ENCODE results near the gene REXO1. TPM values are rescaled to one million over a fixed set of nuclear protein-coding genes. Genes with fewer than 3 reads are reported as not detected.

Gene REXO1
- total and polyA plus RNA-seq, 2 experiments from 2014 or later, result 20.2 to 90.1 TPM

- TF ChIP-seq ZNF462 (CRISPR knock-in tag; IDR thresholded peaks at IDR 0.05) (no peak), CTCF (conservative IDR thresholded peaks at IDR 0.05; ENCODE audit: low read depth in 2 of 2) (no peak), ZNF114 (CRISPR knock-in tag; IDR thresholded peaks at IDR 0.05) (no peak), NANOG (IDR thresholded peaks at IDR 0.05; ENCODE audit: borderline replicate concordance) (no peak), POLR2AphosphoS5 (IDR thresholded peaks at IDR 0.05; ENCODE audit: low read depth) (no peak), JUNB (IDR thresholded peaks at IDR 0.05; ENCODE audit: unreplicated experiment) (no peak), EZH2phosphoT487 (IDR thresholded peaks at IDR 0.05; ENCODE audit: unreplicated experiment) (no peak), STAT1 (IDR thresholded peaks at IDR 0.05; ENCODE audit: unreplicated experiment) (no peak), CREB1 (CRISPR knock-in tag; IDR thresholded peaks at IDR 0.05; ENCODE audit: low read depth) (no peak), EZH2 (IDR thresholded peaks at IDR 0.05; ENCODE audit: low read depth, unreplicated experiment) (no peak), ZNF331 (CRISPR knock-in tag; IDR thresholded peaks at IDR 0.05; ENCODE audit: low read depth) (no peak)
- TF ChIP-seq, protein P1, sequence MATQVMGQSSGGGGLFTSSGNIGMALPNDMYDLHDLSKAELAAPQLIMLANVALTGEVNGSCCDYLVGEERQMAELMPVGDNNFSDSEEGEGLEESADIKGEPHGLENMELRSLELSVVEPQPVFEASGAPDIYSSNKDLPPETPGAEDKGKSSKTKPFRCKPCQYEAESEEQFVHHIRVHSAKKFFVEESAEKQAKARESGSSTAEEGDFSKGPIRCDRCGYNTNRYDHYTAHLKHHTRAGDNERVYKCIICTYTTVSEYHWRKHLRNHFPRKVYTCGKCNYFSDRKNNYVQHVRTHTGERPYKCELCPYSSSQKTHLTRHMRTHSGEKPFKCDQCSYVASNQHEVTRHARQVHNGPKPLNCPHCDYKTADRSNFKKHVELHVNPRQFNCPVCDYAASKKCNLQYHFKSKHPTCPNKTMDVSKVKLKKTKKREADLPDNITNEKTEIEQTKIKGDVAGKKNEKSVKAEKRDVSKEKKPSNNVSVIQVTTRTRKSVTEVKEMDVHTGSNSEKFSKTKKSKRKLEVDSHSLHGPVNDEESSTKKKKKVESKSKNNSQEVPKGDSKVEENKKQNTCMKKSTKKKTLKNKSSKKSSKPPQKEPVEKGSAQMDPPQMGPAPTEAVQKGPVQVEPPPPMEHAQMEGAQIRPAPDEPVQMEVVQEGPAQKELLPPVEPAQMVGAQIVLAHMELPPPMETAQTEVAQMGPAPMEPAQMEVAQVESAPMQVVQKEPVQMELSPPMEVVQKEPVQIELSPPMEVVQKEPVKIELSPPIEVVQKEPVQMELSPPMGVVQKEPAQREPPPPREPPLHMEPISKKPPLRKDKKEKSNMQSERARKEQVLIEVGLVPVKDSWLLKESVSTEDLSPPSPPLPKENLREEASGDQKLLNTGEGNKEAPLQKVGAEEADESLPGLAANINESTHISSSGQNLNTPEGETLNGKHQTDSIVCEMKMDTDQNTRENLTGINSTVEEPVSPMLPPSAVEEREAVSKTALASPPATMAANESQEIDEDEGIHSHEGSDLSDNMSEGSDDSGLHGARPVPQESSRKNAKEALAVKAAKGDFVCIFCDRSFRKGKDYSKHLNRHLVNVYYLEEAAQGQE (IDR thresholded peaks at IDR 0.05; ENCODE audit: unreplicated experiment), result no peak
- TF ChIP-seq, protein P2, sequence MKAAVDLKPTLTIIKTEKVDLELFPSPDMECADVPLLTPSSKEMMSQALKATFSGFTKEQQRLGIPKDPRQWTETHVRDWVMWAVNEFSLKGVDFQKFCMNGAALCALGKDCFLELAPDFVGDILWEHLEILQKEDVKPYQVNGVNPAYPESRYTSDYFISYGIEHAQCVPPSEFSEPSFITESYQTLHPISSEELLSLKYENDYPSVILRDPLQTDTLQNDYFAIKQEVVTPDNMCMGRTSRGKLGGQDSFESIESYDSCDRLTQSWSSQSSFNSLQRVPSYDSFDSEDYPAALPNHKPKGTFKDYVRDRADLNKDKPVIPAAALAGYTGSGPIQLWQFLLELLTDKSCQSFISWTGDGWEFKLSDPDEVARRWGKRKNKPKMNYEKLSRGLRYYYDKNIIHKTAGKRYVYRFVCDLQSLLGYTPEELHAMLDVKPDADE (IDR thresholded peaks at IDR 0.05), result no peak
- no peaks in the 10 kb centered on the region for H3K79me2 ChIP-seq (replicated peaks; ENCODE audit: insufficient read depth)
- no peak overlapping the region for H2AFZ ChIP-seq
- H3K4me1 Mint-ChIP-seq, result no peaks in the 10 kb centered on the region
- peaks cover 34% of the 10 kb centered on the region for H3K27me3 Mint-ChIP-seq (ENCODE audit: insufficient read depth, low read depth, poor library complexity)
- no peaks in the 10 kb centered on the region for H4K20me1 ChIP-seq (replicated peaks; ENCODE audit: insufficient read depth)
- H3K27ac ChIP-seq (ENCODE audit: low read depth), result no peak overlapping the region
- no peak overlapping the region for H3K4me3 ChIP-seq
- no peak overlapping the region for H3K27ac Mint-ChIP-seq
- ATAC-seq (no peak), DNase-seq (ENCODE audit: low spot score) (no peak)
- no peak overlapping the region for H3K4me3 Mint-ChIP-seq
- H3K36me3 ChIP-seq (ENCODE audit: insufficient read depth), result no peaks in the 10 kb centered on the region
- peaks cover 26% of the 10 kb centered on the region for H3K9me3 Mint-ChIP-seq
- H3K4me1 ChIP-seq (ENCODE audit: insufficient read depth), result peaks cover 5% of the 10 kb centered on the region; the same call in 1 of the 2 replicates
- peaks cover 45% of the 10 kb centered on the region for H3K27me3 ChIP-seq (ENCODE audit: insufficient read depth)
- H3F3A ChIP-seq (replicated peaks; ENCODE audit: low read depth), result no peaks in the 10 kb centered on the region
- no peak overlapping the region for H3K4me2 ChIP-seq
- 0 out of 3 replicates have a peak, but pooled peaks cover 5% of the 10 kb centered on the region for H3K36me3 Mint-ChIP-seq (ENCODE audit: low read depth)
- no peaks in the 10 kb centered on the region for H3K9me2 ChIP-seq (ENCODE audit: insufficient read depth)
These were observed 63.0 kb downstream of the REXO1 start for GRCh38 chr19:1785310-1785709.
